SHP77 (cell line): ENCODE data around the gene MRPL42.
"Not testable (repeated sequence)": the region's sequence is repeated elsewhere in the genome, so short reads cannot be mapped to it uniquely, and the experiment has no call there.

Source experiments
- DNase-seq, 2 experiments: peaks; one replicate each; lab custom pipeline; 2025; lab: John Stamatoyannopoulos, UW

MRPL42 gene

DNA sequence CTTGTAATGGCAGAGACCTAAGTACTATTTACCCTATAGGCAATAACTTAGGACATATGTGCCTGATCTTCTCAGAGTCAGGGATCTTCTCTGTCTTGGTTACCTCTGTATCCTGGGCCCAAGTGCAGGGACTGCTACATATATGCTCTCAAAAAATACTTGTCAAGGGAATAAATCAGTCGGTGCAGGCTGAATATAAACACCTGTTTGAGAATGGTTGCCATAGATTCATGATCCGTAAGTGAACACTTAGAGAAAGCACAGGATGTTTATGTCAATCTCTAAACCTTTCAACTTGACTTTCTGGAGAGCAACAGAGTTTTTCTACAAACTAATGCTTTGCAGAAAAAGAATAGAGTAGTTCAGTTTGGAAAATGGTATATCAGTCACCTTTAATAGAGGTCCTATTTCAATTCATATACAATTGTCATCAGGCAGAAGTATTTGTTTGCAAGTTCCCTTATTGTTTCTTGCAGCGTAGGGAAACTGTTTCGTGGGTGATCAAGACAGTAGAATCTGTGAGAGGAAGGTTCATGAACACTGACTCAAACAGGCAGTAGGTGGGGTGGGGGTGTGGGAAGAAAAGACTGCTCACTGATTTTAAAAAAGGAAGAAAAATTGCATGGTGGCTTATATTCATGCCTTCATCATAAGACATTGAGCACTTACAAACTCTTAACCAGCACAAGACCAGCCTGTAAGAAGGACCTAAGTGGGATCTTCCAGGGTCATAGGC is 19.6 kb upstream of the MRPL42 start:
- no peak for DNase-seq

DNA sequence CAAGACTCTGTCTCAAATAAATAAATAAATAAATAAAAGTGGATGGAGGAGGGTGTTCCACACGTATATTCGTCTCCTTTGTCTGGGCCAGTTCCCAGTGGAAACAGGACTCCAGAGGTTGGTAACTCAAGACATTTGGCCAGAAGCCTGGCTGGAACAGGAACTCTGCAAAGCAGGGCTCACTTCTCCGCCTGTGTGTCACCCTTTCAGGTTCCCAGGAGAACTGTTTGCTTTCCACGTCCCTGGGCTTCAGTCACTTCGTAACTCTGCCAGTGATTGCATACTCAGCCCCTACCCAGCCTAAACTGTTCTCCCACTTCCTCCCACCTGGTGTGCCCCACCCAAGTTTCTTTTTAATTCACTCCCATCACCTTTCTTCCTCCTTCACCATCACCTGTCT is 18.5 kb upstream of the MRPL42 start:
- DNase-seq = no peak

DNA sequence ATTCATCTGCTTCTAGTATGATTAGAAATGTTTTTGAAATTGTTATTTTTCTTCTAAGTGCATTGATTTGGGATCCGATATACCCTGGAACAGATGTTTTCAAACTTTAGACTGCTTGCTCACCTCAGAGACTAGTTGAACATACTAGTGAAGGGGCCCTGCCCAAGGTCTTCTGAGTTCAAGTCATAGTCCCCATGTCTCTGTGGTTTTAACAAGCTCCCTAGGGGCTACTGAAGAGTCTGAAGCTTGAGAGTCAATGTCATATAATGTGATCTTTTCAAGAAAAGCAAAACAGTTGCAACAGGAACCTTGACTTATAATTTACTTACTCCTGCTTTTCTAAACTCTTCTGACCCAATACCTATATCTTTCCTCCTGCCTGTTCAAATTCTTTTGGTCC is 18.0 kb upstream of the MRPL42 start:
- DNase-seq = no peak

DNA sequence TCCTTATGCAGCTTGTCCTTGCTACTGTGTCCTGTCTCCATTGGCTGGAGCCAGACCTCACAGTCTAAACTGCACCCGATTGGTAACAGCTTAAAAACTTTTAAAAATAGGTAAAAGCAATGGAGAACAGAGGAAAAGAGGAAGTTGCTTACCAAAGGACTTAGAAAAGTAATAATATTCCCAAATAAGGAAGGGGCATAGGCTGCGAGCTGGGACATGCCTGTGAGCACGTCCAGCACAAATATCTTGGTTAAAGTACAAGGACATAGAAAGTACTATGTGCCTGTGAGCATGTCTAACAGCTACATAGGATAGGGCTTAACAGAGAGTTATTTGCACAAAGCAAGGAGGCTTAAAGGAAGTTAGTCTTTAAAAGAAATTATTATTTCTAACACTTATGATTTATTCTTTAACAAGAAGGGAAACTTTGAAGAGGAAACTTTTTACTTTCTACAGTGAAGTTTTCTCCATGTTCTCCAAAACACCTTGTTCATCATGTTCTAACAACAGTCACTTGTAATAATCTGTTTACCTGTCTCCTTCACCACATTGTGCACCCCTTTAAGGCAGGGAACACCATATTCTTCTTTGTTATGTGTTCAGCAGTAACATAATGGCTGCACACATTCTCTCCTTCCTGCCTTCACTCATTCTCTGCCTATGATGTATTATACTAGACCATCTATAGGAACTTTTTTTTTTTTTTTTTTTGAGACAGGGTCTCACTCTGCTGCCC is 15.7 kb upstream of the MRPL42 start:
- no peak for DNase-seq

DNA sequence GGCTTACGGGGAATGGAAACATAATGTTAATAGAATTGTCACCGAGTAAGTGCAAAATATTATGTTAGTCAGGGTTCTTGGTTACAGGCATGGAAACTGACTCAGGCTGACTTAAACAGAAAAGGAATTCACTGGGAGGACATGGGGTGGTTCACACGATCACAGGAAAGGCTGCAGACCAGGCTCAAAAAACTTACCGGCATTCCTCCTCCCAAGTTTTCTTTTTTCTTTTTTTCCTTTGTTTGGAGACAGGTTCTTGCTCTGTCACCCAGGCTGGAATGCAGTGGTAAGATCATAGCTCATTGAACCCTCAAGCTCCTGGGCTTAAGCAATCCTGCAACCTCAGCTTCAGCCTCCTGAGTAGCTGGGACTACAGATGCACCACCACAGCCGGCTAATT is 13.7 kb upstream of the MRPL42 start:
- DNase-seq = no peak

DNA sequence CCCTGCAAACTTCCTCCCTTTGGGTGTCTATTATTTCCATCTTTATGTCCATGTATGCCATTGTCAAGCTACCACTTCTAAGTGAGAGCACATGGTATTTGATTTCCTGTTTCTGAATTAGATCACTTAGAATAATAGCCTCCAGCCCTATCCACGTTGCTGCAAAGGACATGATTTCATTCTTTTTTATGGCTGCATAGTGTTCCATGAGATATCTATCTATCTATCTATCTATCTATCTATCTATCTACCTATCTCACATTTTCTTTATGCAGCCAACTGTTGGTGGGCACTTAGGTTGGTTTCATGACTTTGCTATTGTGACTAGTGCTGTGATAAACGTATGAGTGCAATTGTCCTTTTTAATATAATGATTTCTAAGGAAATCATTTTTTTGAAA is 11.2 kb upstream of the MRPL42 start:
- no peak for DNase-seq

DNA sequence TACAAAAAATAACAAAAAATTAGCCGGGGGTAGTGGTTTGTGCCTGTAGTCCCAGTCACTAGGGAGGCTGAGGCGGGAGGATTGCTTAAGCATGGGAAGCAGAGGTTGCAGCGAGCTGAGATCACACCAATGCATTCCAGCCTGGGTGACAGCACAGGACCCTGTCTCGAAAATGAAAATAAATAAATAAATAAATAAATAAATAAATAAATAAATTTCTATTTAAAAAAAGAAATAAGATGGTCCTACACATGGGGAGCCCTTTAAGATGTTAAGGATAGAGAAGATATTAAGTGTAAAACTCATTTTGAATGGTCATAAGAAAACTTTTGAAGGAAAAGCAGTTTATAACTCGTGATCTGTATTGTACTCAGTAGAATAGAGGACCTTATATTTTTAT is 8.2 kb upstream of the MRPL42 start:
- DNase-seq = no peak

DNA sequence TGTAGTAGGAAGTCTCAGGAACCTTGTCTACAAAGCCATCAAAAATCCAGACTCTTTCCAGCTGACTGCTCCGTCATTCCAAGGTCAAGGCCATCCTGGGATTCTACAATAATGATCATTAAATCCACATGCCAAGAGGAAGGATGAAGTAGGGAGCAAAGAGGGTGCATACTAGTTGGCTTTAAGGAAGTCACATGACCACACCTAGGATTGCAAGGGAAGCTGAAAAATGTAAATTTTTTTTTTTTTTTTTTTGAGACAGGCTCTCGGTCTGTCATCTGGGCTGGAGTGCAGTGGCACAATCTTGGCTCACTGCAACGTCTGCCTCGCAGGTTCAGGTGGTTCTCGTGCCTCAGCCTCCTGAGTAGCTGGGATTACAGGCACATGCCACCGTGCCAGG is 7.3 kb upstream of the MRPL42 start:
- no peak for DNase-seq

DNA sequence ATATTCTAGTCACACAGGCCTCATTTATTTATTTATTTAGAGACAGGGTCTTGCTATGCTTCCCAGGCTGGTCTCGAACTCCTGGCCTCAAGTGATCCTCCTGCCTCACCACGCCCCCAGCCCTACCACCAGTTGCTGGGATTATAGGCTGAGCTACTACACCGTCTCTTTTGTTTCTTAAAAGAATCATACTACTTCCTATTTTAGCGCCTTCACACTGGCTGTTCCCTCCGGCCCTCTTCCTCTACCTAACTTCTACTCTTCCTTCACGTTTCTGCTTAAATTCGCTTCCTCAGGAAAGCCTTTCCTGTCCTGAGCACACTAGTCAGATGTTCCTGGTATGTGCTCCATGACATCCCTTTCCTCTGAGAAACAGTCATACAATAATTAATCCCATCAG is 6.4 kb upstream of the MRPL42 start:
- no peak for DNase-seq

DNA sequence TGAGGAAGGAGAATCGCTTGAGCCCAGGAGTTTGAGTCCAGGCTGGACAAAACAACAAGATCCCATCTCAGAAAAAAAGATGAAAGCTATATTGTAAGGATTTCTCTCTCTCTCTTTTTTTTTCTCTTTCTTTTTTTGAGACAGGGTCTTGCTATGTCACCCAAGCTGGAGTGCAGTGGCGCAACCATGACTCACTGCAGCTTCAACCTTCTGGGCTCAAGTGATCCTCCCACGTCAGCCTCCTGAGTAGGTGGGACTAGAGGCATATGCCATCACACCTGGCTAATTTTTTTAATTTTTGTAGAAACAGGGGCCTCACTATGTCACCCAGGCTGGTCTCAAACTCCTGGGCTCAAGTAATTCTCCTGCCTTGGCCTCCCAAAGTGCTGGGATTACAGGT is 5.8 kb upstream of the MRPL42 start:
- no peak for DNase-seq

DNA sequence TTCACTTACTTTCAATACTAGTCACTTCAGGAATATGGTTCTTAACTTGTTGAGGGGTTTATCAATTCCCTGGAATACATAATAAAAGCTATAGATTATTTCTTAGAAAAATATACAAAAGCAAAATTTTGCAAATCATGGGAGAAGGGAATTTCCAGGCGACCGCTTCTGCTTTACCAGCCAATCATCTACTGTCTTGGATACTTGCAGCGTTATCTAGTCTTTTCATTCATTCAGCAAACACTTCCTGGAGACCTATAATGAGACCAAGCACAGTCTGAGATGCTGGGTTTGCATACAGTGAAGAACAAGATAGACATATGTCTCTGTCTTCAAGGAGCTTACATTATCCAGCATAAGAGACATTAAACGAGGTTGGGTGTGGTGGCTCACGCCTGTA is 1.5 kb upstream of the MRPL42 start:
- DNase-seq = no peak

DNA sequence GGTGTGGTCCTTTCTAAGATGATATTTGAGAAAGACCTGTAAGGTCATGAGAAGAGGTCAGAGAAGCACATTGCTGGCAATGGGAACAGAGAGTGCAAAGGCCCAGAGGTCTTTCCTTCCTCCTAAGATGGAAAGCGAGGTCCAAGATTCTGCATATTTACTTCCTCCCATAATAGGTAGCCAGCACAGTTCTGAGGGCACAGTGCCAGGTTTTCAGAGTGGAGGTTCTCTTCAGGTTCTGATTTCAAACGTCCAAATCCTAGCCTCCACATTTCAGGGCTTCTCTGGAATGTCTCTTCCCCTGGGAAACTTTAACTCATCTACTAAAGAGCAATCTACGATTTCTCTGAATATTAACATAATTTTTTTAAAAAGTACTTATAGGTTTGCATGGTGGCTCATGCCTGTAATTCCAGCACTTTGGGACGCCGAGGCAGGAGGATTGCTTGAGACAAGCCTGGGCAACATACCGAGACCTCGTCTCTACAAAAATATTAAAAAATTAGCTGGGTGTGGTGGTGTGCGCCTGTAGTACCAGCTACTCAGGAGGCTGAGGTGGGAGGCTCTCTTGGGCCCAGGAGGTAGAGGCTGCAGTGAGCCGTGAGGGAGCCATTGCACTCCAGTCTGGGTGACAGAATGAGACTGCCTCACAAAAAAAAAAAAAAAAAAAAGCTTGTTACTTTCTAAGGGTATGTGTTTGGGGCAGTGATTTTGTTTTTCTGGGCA is 526 bp upstream of the MRPL42 start:
- DNase-seq = no peak

DNA sequence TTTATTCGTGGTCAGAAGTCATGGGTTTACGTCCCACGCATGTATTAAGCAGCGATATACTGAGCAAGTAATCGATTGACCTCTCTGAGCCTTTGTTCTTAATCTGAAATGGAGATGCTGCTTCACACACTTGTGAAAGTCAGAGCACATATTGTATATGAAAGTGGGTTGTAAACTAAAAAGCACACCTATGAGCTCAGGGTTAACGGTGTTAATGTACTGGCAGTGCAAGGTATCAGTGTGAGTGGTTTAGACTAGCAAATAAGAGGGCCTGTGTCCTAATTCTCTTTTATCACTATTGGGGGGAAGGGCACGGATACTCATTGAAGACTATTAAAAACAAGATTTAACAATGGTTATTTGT is 676 bp downstream of the MRPL42 start:
- no peak for DNase-seq

DNA sequence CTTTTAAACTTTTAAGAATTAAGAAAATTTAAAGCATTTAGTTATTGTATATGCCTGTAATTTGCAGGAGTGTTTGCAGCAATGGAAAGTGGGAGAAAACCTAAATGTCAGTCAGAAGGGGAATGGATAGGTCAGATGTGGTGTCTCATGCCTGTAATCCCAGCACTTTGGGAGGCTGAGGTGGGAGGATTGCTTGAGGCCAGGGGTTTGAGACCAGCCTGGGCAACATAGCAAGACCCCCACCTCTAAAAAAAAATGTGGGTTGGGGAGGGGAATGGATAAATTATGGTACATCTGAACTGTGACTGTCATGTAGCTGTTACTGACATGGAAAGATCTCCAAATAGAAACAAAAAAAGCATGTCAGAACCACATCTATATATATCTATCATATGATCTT is 2.1 kb downstream of the MRPL42 start:
- DNase-seq = no peak

DNA sequence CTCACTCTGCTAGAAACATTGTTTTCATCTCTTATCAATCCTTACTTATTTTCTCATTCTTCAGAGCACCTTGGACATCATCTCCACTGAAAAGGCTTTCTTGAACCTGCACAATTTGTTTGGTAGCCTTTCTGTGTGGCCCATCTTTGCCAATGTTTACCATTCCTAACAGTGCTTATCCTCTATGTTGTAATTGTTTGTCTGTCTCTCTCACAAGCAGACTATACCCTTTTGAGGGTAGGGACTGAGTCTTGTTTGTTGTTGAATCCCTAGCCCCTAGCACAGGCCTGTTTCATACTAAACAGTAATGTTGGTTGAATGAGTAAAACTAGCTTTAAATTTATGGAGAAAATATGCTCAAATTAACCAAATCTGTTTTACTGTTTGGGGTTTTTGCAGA is 9.2 kb downstream of the MRPL42 start:
- DNase-seq = no peak

DNA sequence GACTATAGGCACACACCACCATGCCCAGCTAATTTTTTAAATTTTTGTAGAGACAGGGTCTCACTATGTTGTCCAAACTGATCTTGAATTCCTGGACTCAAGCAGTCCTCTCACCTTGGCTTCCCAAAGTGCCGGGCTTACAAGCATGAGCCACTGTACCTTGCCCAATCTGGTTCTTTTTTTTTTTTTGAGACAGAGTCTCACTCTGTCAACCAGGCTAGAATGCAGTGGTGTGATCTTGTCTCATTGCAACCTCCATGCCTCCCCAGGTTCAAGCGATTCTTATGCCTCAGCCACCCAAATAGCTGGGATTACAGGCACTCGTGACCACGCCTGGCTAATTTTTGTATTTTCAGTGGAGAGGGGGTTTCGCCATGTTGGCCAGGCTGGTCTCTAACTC is 15.4 kb downstream of the MRPL42 start:
- DNase-seq = no peak

DNA sequence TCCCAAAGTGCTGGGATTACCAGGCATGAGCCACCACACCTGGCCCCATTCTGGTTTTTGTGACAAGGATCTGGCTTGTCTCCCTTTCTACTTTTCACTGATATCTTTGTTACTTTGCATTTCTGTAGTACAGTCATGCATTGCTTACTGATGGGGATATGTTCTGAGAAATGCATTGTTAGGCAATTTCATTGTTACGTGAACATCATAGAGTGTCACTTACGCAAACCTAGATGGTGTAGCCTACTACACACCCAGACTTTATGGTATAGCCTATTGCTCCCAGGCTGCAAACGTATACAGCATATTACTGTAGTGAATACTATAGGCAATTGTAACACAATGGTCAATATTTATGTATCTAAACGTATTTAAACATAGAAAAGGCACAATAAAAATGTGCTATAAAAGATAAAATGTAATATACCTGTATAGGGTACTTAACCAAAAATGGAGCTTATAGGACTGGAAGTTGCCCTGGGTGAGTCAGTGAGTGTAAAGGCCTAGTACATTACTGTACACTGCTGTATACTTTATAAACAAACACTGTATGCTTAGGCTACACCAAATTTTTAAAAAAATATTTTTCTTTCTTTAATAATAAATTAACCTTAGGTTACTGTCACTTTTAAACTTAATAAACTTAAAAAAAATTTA is 16.0 kb downstream of the MRPL42 start:
- no peak for DNase-seq

DNA sequence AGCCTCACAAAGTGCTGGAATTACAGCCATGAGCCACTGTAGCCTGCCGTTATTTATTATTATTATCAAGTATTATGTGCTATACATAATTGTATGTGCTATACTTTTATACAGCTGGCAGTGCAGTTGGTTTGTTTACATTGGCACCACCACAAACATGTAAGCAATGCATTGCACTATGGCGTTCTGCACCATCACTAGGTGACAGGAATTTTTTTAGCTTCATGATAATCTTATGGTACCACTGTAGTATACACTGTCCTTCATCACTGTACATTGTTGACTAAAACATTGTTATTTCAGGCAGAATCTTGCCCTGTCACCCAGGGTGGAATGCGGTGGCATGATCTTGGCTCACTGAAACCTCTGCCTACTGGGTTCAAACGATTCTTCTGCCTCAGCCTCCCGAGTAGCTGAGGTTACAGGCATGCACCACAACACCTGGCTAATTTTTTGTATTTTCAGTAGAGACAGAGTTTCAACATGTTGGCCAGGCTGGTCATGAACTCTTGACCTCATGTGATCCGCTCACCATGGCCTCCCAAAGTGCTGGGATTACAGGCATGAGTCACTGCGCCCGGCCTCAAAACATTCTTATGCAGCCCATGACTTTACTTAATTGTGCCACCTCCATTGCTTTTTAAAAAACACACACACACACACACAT is 17.1 kb downstream of the MRPL42 start:
- DNase-seq = no peak

DNA sequence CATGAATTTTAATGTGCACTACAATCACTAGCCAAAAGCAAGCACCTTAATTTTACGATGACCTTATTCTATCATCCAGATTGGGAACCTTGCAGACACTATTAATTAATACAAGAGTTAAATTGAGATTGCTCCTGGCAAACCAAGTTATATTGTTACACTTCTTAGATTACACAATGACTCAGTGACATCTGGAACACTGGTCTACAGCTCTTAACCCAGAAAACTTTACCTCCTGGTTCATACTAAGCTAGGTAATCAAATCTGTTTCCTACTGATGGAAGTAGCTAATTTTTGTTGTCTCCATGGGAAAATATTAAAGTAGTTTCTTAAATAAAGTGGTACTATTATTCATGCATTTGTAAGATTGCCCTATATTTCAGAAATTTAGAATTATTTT is 25.5 kb downstream of the MRPL42 start:
- not testable (repeated sequence) for DNase-seq

DNA sequence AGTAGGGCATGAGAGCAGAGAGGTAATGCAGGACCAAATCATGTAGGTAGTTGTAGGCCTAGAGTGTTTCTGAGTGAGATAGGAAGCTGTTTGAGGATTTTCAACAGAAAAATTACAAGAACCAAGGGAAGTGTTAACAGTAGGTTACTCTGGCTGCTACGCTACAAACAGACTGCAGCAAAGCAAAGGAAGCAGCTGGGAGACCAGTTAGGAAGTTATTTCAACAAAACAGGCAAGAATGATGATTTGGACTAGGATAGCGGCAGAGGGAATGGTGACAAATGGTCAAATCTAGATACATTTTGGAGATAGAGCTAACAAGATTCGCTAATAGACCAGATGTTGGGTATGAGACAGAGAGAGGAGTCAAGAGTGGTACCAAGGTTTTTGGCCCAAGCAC is 26.8 kb downstream of the MRPL42 start:
- DNase-seq = no peak

DNA sequence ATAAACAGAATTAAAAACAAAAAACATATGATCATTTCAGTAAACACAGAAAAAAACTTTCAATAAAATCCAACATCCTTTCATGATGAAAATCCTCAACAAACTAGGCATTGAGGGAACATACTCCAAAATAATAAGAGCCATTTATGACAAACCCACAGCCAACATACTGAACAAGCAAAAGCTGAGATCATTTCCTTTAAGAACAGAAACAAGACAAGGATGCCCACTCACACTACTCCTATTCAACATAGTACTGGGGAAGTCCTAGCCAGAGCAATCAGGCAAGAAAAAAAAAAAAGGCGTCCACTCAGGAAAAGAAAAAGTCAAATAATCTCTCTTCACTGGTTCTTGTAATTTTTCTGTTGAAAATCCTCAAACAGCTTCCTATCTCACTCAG is 30.1 kb downstream of the MRPL42 start:
- no peak for DNase-seq

DNA sequence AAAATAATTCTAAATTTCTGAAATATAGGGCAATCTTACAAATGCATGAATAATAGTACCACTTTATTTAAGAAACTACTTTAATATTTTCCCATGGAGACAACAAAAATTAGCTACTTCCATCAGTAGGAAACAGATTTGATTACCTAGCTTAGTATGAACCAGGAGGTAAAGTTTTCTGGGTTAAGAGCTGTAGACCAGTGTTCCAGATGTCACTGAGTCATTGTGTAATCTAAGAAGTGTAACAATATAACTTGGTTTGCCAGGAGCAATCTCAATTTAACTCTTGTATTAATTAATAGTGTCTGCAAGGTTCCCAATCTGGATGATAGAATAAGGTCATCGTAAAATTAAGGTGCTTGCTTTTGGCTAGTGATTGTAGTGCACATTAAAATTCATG is 31.5 kb downstream of the MRPL42 start:
- DNase-seq = not testable (repeated sequence)
